Endodermal cell (in vitro differentiated cells): Measurements from ENCODE around the gene IMMP2L. TPM values are rescaled to one million over a fixed set of nuclear protein-coding genes. Genes with fewer than 3 reads are reported as not detected.
"Not testable (repeated sequence)": the region's sequence is repeated elsewhere in the genome, so short reads cannot be mapped to it uniquely, and the experiment has no call there.

Experiments used
- DNase-seq: peaks from one replicate; pipeline ENCODE4 v3.0.0-alpha.2; 2017
- H3K27ac ChIP-seq: 2 replicates; pipeline ENCODE4 v1.5.1; 2013; ENCODE audit warnings: mild to moderate bottlenecking, low read depth, low read length, moderate library complexity
- H3K27me3 ChIP-seq: 2 replicates; pipeline ENCODE4 v1.6.1; 2013; ENCODE audit warnings: mild to moderate bottlenecking, low read length, moderate library complexity; ENCODE audit not compliant: insufficient read depth, control insufficient read depth, poor library complexity, severe bottlenecking
- H3K36me3 ChIP-seq: 2 replicates; pipeline ENCODE4 v1.7.0; 2013; ENCODE audit warnings: mild to moderate bottlenecking, low read length, moderate library complexity; ENCODE audit not compliant: control insufficient read depth, insufficient read depth
- H3K4me1 ChIP-seq: one replicate; pipeline ENCODE4 v1.7.0; 2013; ENCODE audit warnings: low read length; ENCODE audit not compliant: control insufficient read depth, insufficient read depth
- H3K4me3 ChIP-seq: 2 replicates; pipeline ENCODE4 v1.5.1; 2013; ENCODE audit warnings: mild to moderate bottlenecking, low read length, moderate library complexity
- H3K9ac ChIP-seq: 2 replicates; pipeline ENCODE4 v1.6.1; 2013; ENCODE audit warnings: mild to moderate bottlenecking, low read length, moderate library complexity; ENCODE audit not compliant: poor library complexity, severe bottlenecking; ENCODE audit errors: extremely low read depth
- H3K9me3 ChIP-seq: 2 replicates; pipeline ENCODE4 v1.6.1; 2013; ENCODE audit warnings: mild to moderate bottlenecking, low read length, moderate library complexity; ENCODE audit not compliant: control insufficient read depth
- H3K27ac Mint-ChIP-seq: 2 replicates; pipeline ENCODE4 v1.8.0; 2020; ENCODE audit warnings: mixed read lengths
- H3K27me3 Mint-ChIP-seq: 2 replicates; pipeline ENCODE4 v1.8.0; 2021; ENCODE audit warnings: mild to moderate bottlenecking, mixed read lengths; ENCODE audit not compliant: insufficient read depth
- H3K36me3 Mint-ChIP-seq: 2 replicates; pipeline ENCODE4 v1.8.0; 2020; ENCODE audit warnings: low read depth, mixed read lengths
- H3K4me1 Mint-ChIP-seq: 2 replicates; pipeline ENCODE4 v1.8.0; 2020; ENCODE audit warnings: mixed read lengths
- H3K4me3 Mint-ChIP-seq: 2 replicates; pipeline ENCODE4 v1.8.0; 2020; ENCODE audit warnings: mild to moderate bottlenecking, moderate library complexity, mixed read lengths
- H3K9me3 Mint-ChIP-seq: 2 replicates; pipeline ENCODE4 v1.8.0; 2020; ENCODE audit warnings: mild to moderate bottlenecking, mixed read lengths
- WGBS, 2 experiments: methylation state at CpG; one replicate each; pipeline versions ENCODE4 v1.1.5 to v1.1.7; 2013; ENCODE audit warnings: missing lambda C conversion rate in 2 of 2, mixed read lengths in 1 of 2; ENCODE audit not compliant: insufficient coverage in 1 of 2, insufficient read length in 1 of 2; 5-methylcytosine and 5-hydroxymethylcytosine counted together
- total RNA-seq, 2 donors: library from RNA; stranded (reverse); fragmentation: NEBNext Ultra II Directional in 1 of 2; extraction: Animal tissue kit (Norgen Biotek cat#: 25700) in 1 of 2; gene quantifications; 2 replicates in 1 of 2; 3 replicates in 1 of 2; pipeline ENCODE4 v1.2.1, GENCODE V29; 2021
- TF ChIP-seq, protein P1 (sequence below): fragments of 200-600 bp; sonication (generic); conservative IDR thresholded peaks from 2 replicates; pipeline ENCODE4 v1.5.0; 2021; ENCODE audit warnings: antibody characterized with exemption, mild to moderate bottlenecking

Gene IMMP2L
- total RNA-seq, 2 donors from 2014 or later: 17.7 to 19.4 TPM

DNA sequence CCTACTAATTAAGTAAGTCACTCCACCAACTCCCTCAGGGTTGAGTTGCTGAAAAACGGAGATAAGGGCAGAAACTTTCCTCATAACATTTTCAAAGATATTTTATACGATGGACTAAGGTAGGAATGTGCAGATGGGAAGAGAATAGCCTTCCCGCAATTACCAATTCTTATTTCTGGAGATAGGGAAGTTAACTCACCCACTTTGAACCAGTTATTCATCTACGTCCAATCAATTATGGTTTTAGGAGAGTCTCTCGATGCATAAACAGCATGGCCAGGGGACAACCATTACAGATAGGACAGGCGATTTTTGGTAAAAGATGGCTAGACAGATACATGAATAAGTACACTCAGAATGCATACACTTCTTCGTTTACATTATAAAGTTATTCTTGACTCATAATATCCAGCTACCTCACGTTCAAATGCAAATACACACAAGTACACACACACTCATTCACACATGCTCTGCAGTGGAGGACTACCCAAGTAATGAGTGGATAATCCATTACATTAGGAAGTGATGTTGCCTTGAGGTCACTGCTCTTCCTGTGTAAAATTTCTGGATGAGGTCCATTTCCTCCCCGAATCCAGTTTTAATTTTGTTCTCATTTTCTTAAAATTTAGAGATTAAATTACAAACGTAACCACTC is 25.2 kb upstream of the IMMP2L start:
- 86 to 93% methylated on average over 5 to 10 of the region's 10 CpGs for WGBS, 2 experiments
- Mint-ChIP-seq H3K27me3 (no peaks in the 10 kb centered on the region), H3K27ac (no peak overlapping the region), H3K4me3 (no peak overlapping the region), H3K4me1 (no peaks in the 10 kb centered on the region), H3K36me3 (no peaks in the 10 kb centered on the region), H3K9me3 (peaks cover 2% of the 10 kb centered on the region)
- Histone ChIP-seq H3K9me3 (no peaks in the 10 kb centered on the region), H3K27me3 (no peaks in the 10 kb centered on the region), H3K36me3 (no peaks in the 10 kb centered on the region), H3K9ac (no peak overlapping the region), H3K27ac (no peak overlapping the region), H3K4me3 (no peak overlapping the region), H3K4me1 (no peaks in the 10 kb centered on the region)
- no peak for DNase-seq
- TF ChIP-seq, protein P1, sequence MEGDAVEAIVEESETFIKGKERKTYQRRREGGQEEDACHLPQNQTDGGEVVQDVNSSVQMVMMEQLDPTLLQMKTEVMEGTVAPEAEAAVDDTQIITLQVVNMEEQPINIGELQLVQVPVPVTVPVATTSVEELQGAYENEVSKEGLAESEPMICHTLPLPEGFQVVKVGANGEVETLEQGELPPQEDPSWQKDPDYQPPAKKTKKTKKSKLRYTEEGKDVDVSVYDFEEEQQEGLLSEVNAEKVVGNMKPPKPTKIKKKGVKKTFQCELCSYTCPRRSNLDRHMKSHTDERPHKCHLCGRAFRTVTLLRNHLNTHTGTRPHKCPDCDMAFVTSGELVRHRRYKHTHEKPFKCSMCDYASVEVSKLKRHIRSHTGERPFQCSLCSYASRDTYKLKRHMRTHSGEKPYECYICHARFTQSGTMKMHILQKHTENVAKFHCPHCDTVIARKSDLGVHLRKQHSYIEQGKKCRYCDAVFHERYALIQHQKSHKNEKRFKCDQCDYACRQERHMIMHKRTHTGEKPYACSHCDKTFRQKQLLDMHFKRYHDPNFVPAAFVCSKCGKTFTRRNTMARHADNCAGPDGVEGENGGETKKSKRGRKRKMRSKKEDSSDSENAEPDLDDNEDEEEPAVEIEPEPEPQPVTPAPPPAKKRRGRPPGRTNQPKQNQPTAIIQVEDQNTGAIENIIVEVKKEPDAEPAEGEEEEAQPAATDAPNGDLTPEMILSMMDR: no peak

GRCh38 chr7:111586711-111587409 is 24.6 kb upstream of the IMMP2L start:
- TF ChIP-seq, protein P1: no peak
- no peak overlapping the region for H3K27ac ChIP-seq
- H3K27ac Mint-ChIP-seq: no peak overlapping the region
- no peaks in the 10 kb centered on the region for H3K27me3 ChIP-seq
- no peaks in the 10 kb centered on the region for H3K4me1 ChIP-seq
- H3K9ac ChIP-seq: no peak overlapping the region
- no peak for DNase-seq
- no peaks in the 10 kb centered on the region for H3K36me3 Mint-ChIP-seq
- no peaks in the 10 kb centered on the region for H3K36me3 ChIP-seq
- 90 to 93% methylated on average over 4 of the region's 4 CpGs for WGBS, 2 experiments
- no peak overlapping the region for H3K4me3 Mint-ChIP-seq
- H3K9me3 Mint-ChIP-seq: peaks cover 4% of the 10 kb centered on the region
- H3K4me1 Mint-ChIP-seq: no peaks in the 10 kb centered on the region
- no peaks in the 10 kb centered on the region for H3K9me3 ChIP-seq
- H3K27me3 Mint-ChIP-seq: no peaks in the 10 kb centered on the region
- no peak overlapping the region for H3K4me3 ChIP-seq

- WGBS, 2 experiments: 95 to 97% methylated on average over 6 to 32 of the region's 40 CpGs
Observed at GRCh38 chr7:111581784-111582488, 19.6 kb upstream of the IMMP2L start.

GRCh38 chr7:111581207-111581606 is 18.9 kb upstream of the IMMP2L start:
- H3K27ac ChIP-seq, H3K27me3 Mint-ChIP-seq, H3K27me3 ChIP-seq, H3K27ac Mint-ChIP-seq, H3K9ac ChIP-seq, H3K9me3 ChIP-seq, H3K4me1 ChIP-seq, H3K36me3 ChIP-seq, DNase-seq, H3K4me3 Mint-ChIP-seq, H3K36me3 Mint-ChIP-seq, H3K4me1 Mint-ChIP-seq, H3K4me3 ChIP-seq: not testable (repeated sequence)
- H3K9me3 Mint-ChIP-seq: peaks cover 27% of the 10 kb centered on the region
- 98% methylated on average over 4 of the region's 7 CpGs; no CpG with 5 or more reads in 1 of the 2 experiments for WGBS, 2 experiments

More at GRCh38 chr7:111581784-111582488, 19.6 kb upstream of the IMMP2L start:
- H3K27me3 Mint-ChIP-seq, H3K9ac ChIP-seq, H3K4me1 Mint-ChIP-seq, H3K4me3 ChIP-seq, H3K36me3 Mint-ChIP-seq, H3K4me1 ChIP-seq, DNase-seq, H3K9me3 ChIP-seq, H3K27ac Mint-ChIP-seq, H3K36me3 ChIP-seq, H3K27me3 ChIP-seq, H3K4me3 Mint-ChIP-seq, H3K27ac ChIP-seq: not testable (repeated sequence)
- H3K9me3 Mint-ChIP-seq: peaks cover 22% of the 10 kb centered on the region
